ENCODE data around the gene B4GAT1. TPM values are rescaled to one million over a fixed set of nuclear protein-coding genes. Genes with fewer than 3 reads are reported as not detected.
"Not testable (repeated sequence)": the region's sequence is repeated elsewhere in the genome, so short reads cannot be mapped to it uniquely, and the experiment has no call there.

B4GAT1 gene
- total and polyA plus RNA-seq, 3 donors from 2014 or later, result 23.2 to 45.1 (median 28.2) TPM

DNA sequence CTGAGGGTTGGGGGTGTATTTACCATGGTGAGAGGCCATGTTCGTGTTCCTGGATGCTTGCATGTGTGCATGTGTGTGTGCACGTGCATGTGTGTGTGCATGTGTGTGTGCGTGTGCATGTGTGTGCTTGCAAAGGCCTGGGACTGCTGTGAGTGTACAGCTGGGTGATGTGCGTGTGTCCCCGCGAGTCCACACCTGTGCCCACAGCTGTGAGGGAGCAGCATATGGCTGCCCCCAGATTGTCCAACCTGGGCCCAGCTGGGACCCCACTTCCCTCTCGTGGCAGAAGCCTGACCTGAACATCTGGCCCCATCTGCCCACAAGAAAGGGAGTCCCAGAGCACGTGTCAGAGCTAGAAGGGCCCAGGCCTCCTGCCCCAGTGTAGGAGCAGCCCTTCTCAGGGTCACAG is 22.2 kb downstream of the B4GAT1 start:
- Histone ChIP-seq H3K27ac (no peak overlapping the region), H3K36me3 (ENCODE audit: low read depth, missing control alignments) (no peaks in the 10 kb centered on the region), H3K4me1 (peaks cover 25% of the 10 kb centered on the region), H3K27me3 (no peaks in the 10 kb centered on the region), H3K4me3 (no peak overlapping the region), H3K9me3 (no peaks in the 10 kb centered on the region)
- intact Hi-C loops (cut with DNase I; ENCODE audit: low total_unique reads), result no loop called here
- no peak for DNase-seq
- WGBS, 2 donors, result 83 to 89% methylated on average over 1 to 8 of the region's 8 CpGs
- TF ChIP-seq POLR2A (IDR thresholded peaks at IDR 0.05), result no peak
- TF ChIP-seq, protein P1, sequence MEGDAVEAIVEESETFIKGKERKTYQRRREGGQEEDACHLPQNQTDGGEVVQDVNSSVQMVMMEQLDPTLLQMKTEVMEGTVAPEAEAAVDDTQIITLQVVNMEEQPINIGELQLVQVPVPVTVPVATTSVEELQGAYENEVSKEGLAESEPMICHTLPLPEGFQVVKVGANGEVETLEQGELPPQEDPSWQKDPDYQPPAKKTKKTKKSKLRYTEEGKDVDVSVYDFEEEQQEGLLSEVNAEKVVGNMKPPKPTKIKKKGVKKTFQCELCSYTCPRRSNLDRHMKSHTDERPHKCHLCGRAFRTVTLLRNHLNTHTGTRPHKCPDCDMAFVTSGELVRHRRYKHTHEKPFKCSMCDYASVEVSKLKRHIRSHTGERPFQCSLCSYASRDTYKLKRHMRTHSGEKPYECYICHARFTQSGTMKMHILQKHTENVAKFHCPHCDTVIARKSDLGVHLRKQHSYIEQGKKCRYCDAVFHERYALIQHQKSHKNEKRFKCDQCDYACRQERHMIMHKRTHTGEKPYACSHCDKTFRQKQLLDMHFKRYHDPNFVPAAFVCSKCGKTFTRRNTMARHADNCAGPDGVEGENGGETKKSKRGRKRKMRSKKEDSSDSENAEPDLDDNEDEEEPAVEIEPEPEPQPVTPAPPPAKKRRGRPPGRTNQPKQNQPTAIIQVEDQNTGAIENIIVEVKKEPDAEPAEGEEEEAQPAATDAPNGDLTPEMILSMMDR (IDR thresholded peaks at IDR 0.05), result no peak

DNA sequence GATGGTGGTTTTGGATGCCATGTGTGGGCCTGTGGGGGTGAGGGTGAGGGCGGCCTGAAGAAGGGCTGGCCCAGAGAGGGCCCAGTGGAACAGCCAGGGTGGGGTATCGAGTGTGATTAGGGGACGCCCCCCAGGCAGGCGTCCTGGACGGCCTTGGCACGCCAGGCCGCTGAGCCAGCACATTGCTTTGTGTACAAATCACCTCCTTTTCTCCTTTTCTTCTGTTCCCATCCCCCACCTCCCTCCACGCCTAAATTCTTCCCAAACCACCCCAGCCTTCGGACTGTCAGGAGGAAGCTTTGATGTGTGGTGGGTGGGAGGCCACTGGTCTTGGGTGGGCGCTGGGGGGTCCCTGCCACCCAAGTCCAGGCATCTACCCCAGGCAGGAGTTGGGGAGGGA is 22.8 kb downstream of the B4GAT1 start:
- H3K27me3 ChIP-seq, result no peaks in the 10 kb centered on the region
- H3K4me1 ChIP-seq, result peaks cover 25% of the 10 kb centered on the region
- 58 to 60% methylated on average over 10 of the region's 10 CpGs for WGBS, 2 donors
- no peak for DNase-seq
- no peak overlapping the region for H3K4me3 ChIP-seq
- no peak overlapping the region for H3K27ac ChIP-seq
- H3K9me3 ChIP-seq, result no peaks in the 10 kb centered on the region
- TF ChIP-seq POLR2A (IDR thresholded peaks at IDR 0.05), result no peak
- TF ChIP-seq, protein P1 (IDR thresholded peaks at IDR 0.05), result no peak
- intact Hi-C loops (cut with DNase I; ENCODE audit: low total_unique reads), result no loop called here
- H3K36me3 ChIP-seq (ENCODE audit: low read depth, missing control alignments), result no peaks in the 10 kb centered on the region

DNA sequence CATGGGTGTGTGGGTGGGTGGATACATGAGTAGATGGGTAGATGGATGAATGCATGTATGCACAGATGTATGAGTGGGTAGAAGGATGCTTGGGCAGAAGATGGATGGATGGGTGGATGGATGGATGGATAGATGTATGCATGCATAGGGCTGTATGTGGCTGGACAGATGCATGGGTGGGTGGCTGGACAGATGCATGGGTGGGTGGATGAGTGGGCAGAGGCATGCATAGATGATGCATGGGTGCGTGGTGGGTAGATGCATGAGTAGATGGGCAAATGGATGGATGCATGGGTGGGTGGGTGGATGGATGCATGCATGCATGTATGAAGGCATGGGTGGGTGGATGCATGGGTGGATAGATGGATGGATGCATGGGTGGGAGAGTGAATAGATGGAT is 23.7 kb downstream of the B4GAT1 start:
- TF ChIP-seq POLR2A (IDR thresholded peaks at IDR 0.05), result no peak
- TF ChIP-seq, protein P1 (IDR thresholded peaks at IDR 0.05), result no peak
- Histone ChIP-seq H3K27me3 (no peaks in the 10 kb centered on the region), H3K36me3 (ENCODE audit: low read depth, missing control alignments) (no peaks in the 10 kb centered on the region), H3K4me3 (no peak overlapping the region), H3K27ac (no peak overlapping the region), H3K4me1 (peaks cover 24% of the 10 kb centered on the region), H3K9me3 (no peaks in the 10 kb centered on the region)
- WGBS, 2 donors, result 84 to 91% methylated on average over 1 of the region's 1 CpG
- DNase-seq, result no peak
- intact Hi-C loops (cut with DNase I; ENCODE audit: low total_unique reads), result no loop called here

DNA sequence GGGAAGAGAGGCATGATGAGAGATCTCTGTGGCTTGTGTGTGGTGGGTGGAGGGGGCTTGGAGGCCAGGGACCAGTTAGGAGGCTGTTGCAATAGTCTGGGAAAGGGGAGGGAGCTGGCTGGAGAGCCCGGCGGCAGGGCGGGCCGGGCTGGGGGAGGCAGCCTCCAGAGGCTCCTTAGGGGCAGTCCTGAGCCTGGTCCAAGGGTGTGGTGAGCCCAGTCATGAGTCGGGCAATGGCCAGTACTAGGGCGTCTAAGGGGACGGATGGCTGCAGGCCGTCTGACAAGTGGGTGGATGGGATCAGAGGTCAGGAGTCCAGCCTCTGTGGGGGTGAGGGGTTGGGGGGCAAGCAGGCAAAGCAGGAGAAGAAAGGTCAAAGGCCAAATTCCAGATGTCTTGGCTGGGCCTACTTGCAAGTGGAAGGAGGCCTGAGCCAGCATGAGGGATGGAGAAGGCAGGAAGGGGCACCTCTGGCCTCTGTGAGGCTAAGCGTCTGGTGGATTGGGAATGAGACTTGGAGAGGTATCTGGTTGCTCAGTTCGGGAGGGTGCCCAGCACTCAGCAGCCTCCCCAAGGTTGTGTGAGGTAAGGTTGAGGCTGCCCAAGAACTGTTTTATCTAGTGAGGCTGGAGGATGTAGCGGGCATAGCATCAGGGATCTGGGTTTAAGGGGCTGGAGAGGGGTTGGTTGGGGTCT is 24.5 kb downstream of the B4GAT1 start:
- intact Hi-C loops (cut with DNase I; ENCODE audit: low total_unique reads), result no loop called here
- Histone ChIP-seq H3K36me3 (ENCODE audit: low read depth, missing control alignments) (no peaks in the 10 kb centered on the region), H3K4me3 (no peak overlapping the region), H3K27ac (no peak overlapping the region), H3K9me3 (no peaks in the 10 kb centered on the region), H3K4me1 (peaks cover 19% of the 10 kb centered on the region), H3K27me3 (no peaks in the 10 kb centered on the region)
- DNase-seq, result no peak
- TF ChIP-seq, protein P1 (IDR thresholded peaks at IDR 0.05), result no peak
- 64 to 66% methylated on average over 11 of the region's 11 CpGs for WGBS, 2 donors

DNA sequence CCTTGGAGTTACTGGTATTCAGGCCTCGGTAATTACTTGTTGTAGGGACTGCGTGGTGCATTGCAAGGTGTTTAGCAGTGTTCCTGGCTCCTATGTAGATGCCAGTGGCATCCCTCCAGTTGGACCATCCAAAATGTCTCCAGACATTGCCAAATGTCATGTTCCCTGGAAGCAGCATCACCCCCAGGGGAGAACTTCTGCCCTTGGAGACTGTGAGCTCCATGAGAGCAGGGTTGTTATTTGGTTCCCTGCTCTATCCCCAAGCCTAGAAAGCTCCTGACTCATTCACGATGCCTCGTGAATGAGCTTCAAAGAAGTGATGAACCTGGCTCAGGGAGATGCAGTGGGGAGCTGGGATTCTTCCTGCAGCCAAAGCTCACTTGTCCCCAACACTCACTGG is 25.8 kb downstream of the B4GAT1 start:
- TF ChIP-seq, protein P1 (IDR thresholded peaks at IDR 0.05), result no peak
- no peak for TF ChIP-seq POLR2A (IDR thresholded peaks at IDR 0.05)
- Histone ChIP-seq H3K4me3 (no peak overlapping the region), H3K36me3 (ENCODE audit: low read depth, missing control alignments) (no peaks in the 10 kb centered on the region), H3K4me1 (peaks cover 19% of the 10 kb centered on the region), H3K27me3 (no peaks in the 10 kb centered on the region), H3K27ac (no peak overlapping the region), H3K9me3 (no peaks in the 10 kb centered on the region)
- intact Hi-C loops (cut with DNase I; ENCODE audit: low total_unique reads), result no loop called here
- DNase-seq, result no peak
- WGBS, 2 donors, result 70 to 88% methylated on average over 2 to 4 of the region's 4 CpGs

DNA sequence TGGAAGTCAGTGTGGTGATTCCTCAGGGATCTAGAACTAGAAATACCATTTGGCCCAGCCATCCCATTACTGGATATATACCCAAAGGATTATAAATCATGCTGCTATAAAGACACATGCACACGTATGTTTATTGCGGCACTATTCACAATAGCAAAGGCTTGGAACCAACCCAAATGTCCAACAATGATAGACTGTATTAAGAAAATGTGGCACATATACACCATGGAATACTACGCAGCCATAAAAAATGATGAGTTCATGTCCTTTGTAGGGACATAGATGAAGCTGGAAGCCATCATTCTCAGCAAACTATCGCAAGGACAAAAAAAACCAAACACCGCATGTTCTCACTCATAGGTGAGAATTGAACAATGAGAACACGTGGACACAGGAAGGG is 26.7 kb downstream of the B4GAT1 start:
- H3K27me3 ChIP-seq; H3K4me3 ChIP-seq; intact Hi-C loops (cut with DNase I; ENCODE audit: low total_unique reads); H3K27ac ChIP-seq; DNase-seq; H3K9me3 ChIP-seq; H3K36me3 ChIP-seq (ENCODE audit: low read depth, missing control alignments): not testable (repeated sequence)
- WGBS, 2 donors, result 92 to 97% methylated on average over 6 of the region's 6 CpGs
- peaks cover 13% of the 10 kb centered on the region for H3K4me1 ChIP-seq

DNA sequence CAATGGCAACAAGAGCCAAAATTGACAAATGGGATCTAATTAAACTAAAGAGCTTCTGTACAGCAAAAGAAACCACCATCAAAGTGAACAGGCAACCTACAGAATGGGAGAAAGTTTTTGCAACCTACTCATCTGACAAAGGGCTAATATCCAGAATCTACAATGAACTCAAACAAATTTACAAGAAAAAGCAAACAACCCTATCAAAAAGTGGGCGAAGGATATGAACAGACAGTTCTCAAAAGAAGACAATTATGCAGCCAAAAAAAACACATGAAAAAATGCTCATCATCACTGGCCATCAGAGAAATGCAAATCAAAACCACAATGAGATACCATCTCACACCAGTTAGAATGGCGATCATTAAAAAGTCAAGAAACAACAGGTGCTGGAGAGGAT is 27.1 kb downstream of the B4GAT1 start:
- intact Hi-C loops (cut with DNase I; ENCODE audit: low total_unique reads); H3K4me3 ChIP-seq; H3K9me3 ChIP-seq; H3K36me3 ChIP-seq (ENCODE audit: low read depth, missing control alignments); H3K27ac ChIP-seq; H3K27me3 ChIP-seq; DNase-seq: not testable (repeated sequence)
- peaks cover 13% of the 10 kb centered on the region for H3K4me1 ChIP-seq
- WGBS, 2 donors, result 94 to 96% methylated on average over 2 of the region's 2 CpGs

Measured in testis (tissue), 3 donors.